HPDE6-E6E7 (cell line): ENCODE results near the gene DPP6.
"Not testable (repeated sequence)": the region's sequence is repeated elsewhere in the genome, so short reads cannot be mapped to it uniquely, and the experiment has no call there.

Experiments used
- DNase-seq: peaks from one replicate; pipeline ENCODE4 v3.0.0; 2011; ENCODE audit warnings: missing footprints; ENCODE audit errors: extremely low spot score

DPP6 gene

DNA sequence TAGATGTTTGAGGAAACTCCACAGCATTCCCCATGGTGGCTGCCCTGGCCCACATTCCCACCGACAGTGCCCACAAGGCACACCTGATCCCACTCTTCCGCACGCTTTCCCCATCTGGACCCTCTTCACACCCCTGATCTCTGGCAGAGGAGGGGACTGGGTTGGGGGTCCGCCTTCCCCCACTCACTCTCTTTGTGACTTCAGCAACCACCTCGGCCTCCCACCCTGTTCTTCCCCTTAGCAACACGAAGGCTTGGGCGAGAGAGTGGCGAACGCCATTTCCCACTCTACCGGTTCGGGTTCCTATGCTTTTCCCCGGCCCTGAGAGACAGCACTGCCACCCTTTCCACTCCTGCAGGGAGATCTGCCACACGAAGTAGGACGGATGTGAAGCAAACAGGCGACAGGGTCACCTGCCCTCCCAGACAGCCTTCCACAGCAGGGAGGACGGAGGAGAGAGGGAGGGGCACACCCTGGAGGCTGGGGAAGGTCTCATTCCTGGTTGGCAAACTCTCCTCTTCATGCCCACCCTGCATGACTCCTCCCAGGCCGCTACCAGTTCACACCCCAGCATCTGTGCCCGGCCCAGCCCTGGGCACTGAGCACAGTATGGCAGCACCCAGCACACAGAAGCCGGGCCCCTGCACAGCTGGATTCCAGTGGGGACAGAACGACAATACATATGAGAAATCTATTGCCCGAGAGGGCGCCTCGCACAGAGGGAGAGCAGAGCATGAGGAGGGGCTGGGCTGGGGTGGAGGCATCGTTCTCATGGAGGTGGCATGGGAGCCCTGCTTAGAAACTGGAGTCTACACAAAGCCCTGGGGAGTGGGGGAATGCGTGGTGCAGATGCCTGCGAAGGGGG, 857.3 kb downstream of the DPP6 start:
- no peak for DNase-seq

DNA sequence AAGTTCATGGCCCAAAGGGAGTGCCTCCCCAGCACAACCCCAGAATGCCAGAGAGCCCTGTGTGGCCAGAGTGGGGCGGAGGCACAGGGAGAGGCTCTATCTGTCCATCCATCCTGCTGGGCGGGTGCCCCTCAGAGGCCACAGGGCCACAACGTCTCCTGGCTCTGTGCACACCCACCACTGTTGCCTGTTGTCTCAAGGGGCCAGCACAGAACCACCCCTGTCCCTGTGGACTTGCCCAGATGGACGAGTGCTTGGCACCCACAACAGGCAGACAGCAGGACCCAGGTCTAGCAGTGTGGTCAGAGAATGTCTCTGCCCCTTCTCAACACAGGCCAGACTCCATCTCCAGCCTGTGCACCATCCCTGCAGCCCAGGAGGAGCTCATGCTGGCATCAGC, 857.9 kb downstream of the DPP6 start:
- DNase-seq = no peak

DNA sequence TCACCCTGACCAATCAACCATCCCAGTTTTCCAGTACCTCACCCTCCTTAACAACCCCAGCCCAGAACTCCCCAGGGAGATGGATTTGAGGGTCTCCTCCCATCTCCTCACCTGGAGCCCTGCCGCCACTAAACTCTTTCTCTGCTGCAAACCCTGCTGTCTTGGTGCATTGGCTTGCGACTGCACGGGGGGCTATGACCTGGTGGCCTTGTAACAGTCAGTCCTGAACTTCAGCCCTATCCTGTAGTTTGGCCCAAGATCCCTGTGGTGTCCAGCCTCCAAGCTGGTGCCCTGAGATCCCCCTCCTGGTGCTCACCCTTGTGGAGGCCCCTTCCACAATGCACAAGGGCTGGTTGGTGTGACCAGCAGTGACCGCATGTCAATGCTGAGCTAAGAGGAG, 858.8 kb downstream of the DPP6 start:
- DNase-seq = no peak

DNA sequence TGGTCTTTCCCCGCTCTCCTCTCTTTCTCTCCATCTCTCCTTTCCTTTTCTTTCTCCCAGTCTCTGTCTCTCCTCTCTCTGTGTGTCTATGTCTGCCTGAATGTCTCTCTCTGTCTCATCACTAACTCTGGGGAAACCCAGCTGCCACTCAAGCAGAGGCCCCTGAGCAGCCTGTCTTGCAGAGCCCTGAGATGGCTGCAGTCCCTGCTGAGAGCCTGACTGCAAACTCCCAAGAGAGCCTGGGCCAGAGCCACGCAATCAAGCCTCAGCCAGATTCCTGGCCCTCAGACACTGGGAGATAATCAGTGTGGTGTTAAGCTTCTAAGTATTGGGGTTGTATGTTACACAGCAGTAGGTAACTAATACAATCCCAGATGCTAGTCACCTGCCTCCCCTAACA, 859.2 kb downstream of the DPP6 start:
- no peak for DNase-seq

DNA sequence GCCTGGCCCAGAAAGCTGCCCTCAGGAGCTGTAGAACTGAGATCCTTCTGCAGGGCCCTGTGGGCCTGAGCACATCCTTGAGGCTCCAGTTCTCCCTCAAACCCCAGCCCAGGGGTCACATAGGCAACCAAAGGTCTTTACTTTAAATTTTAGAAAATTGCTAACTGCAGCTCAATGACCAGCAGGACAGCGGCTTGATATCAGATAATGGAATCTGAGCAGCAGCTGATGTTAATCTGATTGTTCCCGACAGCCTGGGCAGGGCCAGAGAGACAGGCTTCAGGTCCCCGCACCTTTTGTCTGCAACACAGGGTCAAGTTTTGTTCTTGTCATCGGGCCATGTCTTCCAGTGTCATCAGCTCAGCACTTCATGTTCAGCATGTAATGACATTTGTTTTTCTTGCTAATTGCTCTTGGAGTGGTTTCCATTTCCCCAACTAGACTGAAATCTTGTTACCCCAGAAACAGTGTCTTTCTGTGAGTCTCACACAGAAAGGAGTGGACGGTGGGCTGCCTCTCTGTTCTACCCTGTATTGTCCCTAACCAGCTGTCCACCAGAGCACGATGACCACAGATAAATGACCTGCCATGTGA, 859.8 kb downstream of the DPP6 start:
- no peak for DNase-seq

DNA sequence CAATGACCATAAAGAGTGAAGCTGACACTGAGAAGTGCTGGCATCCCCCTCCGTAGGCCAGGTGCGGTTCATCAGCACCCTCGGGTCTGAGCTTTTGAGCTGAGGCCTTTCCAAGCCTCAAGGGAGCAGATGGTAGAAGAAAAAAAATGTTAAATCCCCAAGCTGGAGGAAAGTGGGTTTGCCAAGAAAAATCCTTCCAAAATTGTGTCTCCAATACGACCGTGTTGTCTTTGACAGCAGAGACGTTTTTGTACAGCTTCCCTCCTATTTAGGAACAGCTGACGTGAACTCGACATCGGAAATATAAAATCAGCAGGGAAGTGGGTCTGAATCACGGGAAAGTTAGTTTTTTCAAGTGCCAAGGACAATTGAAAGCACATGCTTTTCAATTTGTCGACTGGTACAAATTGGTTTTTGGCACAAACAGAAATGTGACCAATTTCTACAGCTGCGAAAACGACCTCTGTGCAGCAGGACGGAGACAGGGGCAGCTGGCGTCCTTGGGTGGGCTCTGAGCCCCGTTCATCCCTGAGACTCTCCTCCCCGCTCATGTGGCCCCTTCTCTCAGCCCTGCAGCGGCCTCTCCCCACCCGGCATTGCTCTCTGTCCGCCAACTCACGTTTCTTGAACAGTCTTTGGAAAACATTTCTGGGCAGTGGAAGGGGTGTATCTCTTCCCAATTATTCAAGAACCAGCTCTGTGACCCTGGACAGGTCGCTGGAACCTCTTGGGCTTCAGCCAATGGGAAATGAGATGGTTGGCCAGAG, 860.9 kb downstream of the DPP6 start:
- no peak for DNase-seq

DNA sequence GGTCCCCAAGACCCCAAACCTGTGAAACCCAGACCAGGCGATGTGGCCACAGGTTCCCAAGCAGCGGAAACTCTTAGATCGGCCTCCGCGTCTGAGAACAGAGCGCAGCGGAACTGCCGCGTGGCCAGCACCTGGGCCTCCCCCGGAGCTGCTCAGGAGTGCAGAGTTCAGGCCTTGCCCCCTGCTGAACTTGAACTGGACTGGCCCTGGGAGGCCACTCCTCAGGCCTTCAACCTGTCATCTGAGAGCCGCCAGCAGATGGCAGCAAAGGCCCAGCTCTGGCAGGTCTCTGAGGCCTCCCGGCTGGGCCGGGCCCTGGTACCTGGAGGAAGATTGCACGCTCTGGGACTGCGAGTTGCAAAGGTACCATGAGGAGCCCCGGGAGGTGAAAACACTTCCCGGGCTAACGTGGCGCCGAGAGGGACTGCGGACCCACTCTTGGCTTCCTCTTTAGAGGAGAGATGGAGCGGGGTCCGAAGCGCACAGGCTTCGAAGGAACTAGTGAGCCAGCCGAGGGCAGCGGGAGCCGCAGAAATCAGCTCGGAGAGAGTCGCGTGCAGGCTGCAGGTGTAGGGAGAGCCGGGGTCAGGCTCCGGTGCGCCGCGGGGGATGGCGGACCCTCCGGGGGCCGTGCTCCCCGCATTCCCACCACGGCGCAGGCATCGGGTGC, 861.6 kb downstream of the DPP6 start:
- DNase-seq = peak; percentile 75

DNA sequence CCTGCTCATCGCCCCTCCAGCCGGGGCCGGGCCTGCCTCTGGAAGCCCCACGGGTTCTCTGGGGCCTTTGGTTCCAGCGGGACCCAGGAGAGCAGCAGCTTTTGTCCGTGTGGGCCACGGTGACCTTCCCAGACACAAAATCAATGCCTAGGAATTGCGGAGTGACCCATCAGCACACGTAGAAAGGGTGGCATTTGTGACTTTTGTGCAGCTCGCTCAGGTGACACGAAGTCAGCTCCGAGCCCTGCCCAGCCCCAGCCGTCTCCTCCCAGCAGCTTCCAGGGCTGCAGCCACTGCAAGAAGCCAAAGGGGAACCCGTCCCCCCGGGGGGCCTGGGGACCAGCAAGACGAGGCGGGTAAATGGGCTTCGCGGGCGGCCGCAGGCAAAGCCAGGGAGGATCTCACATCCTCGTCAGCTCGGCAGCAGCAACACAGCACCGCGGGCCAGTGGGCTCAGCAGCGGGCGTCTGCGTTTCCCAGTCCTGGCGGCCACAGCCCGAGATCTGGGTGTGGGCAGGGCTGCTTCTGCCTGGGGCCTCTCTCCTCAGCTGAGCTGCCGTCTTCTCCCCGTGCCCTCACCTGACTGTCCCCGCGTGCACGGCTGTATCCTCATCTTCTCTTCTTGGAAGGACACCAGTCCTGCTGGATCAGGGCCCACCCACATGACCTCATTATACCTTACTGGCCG, 862.3 kb downstream of the DPP6 start:
- DNase-seq = no peak

DNA sequence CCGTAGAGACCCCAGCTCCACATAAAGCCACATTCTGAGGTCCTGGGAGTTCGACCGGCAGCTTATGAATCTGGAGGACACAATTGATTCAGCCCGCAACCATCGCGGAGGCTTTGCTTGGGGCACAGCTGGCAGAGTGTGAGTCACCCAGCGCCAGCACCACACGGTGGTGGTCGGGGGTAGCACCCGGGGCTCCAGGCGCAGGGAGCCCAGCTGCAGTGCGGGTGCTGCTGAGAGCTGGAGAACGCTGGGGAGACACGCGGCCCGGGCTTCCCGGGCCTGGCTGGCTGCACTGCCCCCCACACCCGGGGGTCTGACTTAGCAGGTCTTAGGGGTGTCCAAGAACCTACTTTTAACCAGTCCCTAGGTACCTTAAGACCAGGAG, 862.8 kb downstream of the DPP6 start:
- no peak for DNase-seq

DNA sequence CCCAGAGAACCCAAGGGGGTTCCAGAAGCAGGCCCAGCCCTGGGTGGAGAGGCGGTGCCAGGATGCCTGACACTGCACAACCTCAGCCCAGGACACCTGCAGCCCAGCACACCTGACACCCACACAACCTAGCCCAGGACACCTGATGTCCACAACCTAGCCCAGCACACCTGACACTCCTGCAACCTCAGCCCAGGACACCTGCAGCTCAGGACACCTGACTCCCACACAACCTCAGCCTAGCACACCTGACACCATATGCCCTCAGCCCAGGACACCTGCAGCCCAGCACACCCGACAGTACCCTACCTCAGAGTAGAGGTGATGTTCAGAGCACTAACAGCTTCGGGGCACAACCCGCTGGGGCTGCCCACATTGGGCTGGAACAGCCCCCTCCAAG, 863.4 kb downstream of the DPP6 start:
- no peak for DNase-seq

DNA sequence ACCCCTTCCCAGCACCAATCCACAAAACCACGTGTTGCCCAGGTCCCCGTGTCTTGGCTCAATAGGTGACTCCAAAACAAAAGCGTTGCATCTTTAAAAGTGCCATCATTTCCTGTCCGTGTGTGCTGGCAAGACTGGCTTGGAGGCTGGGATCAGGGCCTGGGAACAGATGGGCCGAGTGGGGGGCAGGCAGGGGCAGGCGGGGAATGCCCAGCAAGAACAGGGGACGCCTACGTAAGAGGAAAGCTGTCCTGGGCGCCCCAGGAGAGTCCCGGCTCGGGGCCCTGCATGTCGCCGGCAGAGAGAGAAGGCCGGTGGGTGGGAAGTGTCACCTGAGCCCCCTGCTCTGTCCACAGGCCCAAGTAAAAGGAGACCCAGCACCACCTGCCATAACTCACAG, 864.2 kb downstream of the DPP6 start:
- DNase-seq = no peak

DNA sequence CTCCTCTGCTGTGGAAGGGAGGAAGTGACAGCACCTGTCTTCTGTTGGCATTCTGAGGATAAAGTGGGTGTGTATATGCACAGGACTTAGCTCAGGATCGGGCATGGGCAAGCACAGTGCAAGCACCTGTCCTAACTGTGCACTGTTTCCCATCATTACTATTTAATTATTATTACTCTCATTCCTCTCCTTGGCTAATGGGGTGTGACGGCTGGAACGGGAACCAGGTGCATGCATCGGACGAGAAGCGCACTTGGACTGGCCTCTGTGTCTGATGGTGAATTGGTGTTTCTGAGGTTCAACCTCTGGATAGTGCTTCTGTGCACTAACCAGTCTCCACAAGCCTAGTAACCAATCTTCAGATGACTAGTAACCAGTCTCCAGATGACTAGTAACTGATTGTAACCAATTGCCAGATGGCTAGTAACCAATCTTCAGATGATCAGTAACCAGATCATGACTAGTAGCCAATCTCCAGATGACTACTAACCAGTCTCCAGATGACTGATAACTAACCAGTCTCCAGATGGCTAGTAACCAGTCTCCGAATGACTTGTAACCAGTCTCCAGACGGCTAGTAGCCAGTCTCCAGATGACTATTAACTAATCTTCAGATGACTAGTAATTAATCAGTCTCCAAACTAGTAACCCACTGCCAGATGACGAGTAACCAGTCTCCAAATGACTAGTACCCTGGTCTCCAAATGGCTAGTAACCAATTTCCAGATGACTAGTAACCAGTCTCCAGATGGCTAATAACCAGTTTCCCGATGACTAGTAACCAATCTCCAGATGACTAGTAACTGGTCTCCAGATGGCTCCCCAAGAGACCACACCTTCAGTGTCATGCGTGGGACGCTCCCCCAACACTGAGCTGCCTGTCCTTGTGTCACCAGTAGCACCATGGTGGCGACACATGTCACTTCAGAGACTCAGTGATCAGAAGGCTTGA, 864.9 kb downstream of the DPP6 start:
- no peak for DNase-seq

DNA sequence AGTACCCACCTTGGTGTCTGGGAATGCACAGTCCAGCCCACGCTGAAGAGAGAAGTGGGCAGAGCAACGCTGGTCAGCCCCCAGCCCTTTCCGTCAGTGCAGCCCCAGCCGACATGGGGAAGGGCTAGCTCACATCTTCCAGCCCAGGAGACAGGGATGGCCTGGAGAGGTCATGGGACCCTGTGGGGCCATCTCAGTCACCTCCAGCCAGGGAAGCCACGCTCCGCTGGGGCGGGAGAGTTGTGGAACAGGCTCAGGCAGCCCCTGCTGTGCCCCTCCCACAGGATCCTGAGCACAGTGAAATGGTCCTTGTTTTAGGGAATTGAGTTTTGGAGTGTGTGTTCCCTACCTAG, 865.6 kb downstream of the DPP6 start:
- no peak for DNase-seq

DNA sequence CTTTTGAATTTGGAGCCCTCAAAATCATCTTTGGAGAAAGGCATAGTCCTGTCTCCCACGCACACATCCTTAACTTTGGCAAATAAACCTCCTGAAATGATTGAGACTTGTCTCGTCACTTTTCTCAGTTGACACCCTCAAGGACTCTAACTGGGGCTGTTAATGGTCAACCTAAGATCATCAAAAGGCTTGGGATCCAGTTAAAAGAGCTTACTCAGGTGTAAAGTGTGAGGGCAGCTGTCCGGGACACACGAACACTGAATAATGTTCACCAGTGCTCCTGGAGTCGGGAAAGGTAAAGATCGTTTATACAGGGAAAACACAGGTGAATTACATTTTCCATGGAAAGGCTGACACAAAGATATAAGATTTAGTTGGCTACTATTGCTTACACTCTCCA, 866.1 kb downstream of the DPP6 start:
- no peak for DNase-seq

DNA sequence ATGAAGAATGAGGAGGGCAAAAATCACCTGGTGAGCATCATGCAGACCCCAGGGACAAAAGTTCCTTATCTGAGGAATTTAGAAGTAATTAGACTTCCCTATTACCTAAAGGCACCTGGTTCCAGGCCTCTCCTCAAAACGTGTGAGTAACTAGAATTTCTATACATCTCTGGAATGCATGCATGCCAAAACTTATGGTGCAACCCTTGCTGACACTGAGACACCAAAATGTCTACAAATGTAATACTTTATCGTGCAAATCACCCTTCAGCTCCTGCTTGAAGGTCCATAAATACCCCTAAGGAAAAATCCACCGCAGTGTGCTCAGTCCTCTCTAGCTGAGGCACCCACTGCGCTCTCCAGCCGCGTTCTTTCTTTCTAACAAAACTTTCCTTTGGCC, 866.5 kb downstream of the DPP6 start:
- no peak for DNase-seq

DNA sequence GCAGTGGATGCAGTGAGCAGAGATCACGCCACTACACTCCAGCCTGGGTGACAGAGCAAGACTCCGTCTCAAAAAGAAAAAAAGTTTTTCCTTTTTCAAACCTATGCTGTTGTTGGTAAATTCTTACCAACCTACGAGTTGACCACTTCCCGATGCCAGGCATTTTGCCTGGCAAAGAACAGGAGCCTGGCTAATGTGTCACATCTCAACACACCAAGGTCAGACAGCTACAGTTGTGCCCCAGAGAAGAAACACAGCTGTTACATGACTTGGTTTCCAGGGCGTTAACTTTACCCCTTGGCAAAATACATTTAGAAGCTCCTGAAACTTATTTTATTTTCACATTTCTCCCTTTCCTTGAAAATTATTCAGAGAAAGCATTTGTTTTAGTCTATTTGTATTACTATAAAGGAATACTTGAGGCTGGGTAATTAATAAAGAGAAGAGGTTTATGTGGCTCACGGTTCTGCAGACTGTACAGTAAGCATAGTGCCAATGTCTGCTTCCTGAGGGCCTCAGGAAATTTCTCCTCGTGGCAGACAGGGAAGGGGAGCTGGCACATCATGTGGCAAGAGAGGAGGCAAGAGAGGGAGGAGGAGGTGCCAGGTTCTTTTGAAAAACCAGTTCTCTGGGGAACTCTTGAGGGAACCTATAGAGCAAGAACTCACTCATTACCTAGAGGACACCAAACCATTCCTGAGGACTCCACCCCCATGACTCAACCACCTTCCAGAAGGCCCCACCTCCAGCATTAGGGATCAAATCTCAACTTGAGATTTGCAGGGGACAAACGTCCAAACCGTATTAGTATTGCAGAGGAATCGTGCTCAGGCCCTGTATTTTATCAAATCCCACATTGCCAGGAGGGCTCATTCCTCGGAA, 867.4 kb downstream of the DPP6 start:
- no peak for DNase-seq

DNA sequence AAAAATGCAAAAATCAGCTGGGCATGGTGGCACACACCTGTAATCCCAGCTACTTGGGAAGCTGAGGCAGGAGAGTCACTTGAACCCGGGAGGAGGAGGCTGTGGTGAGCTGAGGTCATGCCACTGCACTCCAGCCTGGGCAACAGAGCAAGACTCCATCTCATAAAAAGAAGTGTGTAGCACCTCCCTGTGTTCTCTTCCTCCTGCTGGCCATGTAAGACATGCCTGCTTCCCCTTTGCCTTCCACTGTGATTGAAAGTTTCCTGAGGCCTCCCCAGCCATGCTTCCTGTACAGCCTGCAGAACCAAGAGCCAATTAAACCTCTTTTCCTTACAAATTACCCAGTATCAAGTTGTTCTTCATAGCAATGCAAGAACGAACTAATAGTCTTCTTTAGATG, 870.3 kb downstream of the DPP6 start:
- not testable (repeated sequence) for DNase-seq

DNA sequence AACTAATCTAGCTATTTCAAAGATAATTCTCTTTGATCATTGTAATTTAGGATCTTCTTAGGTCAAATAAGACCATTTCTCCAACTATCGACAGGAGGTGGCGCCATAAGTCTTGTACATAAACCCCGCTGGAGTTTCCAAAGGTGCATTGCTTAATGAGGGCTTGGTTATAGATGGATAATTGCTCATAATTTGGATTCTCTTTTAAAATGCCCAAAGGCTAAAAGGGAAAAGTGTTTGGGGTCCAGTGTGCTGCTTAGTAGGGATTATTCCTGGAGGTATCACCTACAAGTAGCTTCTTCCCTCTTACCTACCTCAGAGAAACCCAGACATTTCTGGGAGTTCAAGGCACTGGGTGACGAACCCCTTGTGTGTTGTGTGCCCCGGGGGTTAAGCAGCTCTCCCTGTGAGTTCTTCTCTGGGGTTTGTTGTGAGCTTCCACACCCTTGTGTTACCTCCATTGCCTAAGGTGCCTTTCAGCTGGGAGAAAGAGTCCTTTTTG, 875.5 kb downstream of the DPP6 start:
- peak; percentile 48 for DNase-seq
